Body of pancreas (tissue), 4 donors: Measurements from ENCODE around the gene YOD1.

Source experiments
- CTCF ChIP-seq, 7 experiments: fragments of 450-650 bp in 4 of 7; fragments of 200-600 bp in 3 of 7; sonication (generic) in 3 of 7; IDR thresholded peaks; one replicate each; pipeline ENCODE4 v1.5.1; 2016 to 2019; ENCODE audit warnings: antibody characterized with exemption in 7 of 7
- POLR2A ChIP-seq, 3 donors: fragments of 450-650 bp; IDR thresholded peaks; one replicate each; pipeline ENCODE4 v1.6.1; 2016; ENCODE audit warnings: antibody characterized with exemption in 3 of 3, mild to moderate bottlenecking in 2 of 3

- TF ChIP-seq CTCF (IDR thresholded peaks at IDR 0.05) (no peak), POLR2A (IDR thresholded peaks at IDR 0.05) (no peak)
Measured at GRCh38 chr1:207073906-207074820, 23.2 kb upstream of the YOD1 start.
